K562 treated with DMSO at 1 percent for 4 hours (cell line): Measurements from ENCODE around the gene RPL13A. TPM values are rescaled to one million over a fixed set of nuclear protein-coding genes. Genes with fewer than 3 reads are reported as not detected.

ENCODE experiments used
- total RNA-seq: library from RNA; unstranded; fragments of 300-600 nt; gene quantifications from 2 replicates; pipeline ENCODE4 v1.2.3, GENCODE V29; 2022; ENCODE audit not compliant: insufficient read depth

RPL13A gene
- 9,551 and 10,252 TPM in 2 replicates for total RNA-seq

GRCh38 chr19:49487277-49488045 lies at the start of gene RPL13A:
TSS of gene RPL13A (plus strand) at chr19:49487608. CDS start at chr19:49487630, 22 bp downstream.

GRCh38 chr19:49441210-49441959 lies 46.0 kb upstream of the RPL13A start, which contains the start of gene SLC17A7:
TSS of gene SLC17A7 (minus strand) at chr19:49441527. CDS start at chr19:49441379, 148 bp downstream.

GRCh38 chr19:49451430-49452181 lies 35.8 kb upstream of the RPL13A start, which contains the start of gene PIH1D1:
TSS of gene PIH1D1 (minus strand) at chr19:49451814. CDS start at chr19:49451574, 240 bp downstream.

GRCh38 chr19:49453013-49453756 lies 34.2 kb upstream of the RPL13A start, which contains the start of gene ALDH16A1:
TSS of gene ALDH16A1 (plus strand) at chr19:49453225. CDS start at chr19:49453332, 107 bp downstream.

GRCh38 chr19:49473868-49474541 lies 13.4 kb upstream of the RPL13A start, which contains the start of gene FLT3LG:
TSS of gene FLT3LG (plus strand) at chr19:49474215. CDS start at chr19:49474640, 425 bp downstream.

Other genes starting within 250 kb of the RPL13A start
- 4.4 TPM in 1 of 2 replicates, not detected in the other for gene SLC6A16, start 162.4 kb upstream of the RPL13A start, total RNA-seq
- 17.6 and 20.7 TPM in 2 replicates for gene CD37, start 152.2 kb upstream of the RPL13A start, total RNA-seq
- 15.2 and 18.8 TPM in 2 replicates for gene TEAD2, start 125.2 kb upstream of the RPL13A start, total RNA-seq
- not detected in 2 replicates for gene DKKL1, start 123.7 kb upstream of the RPL13A start, total RNA-seq
- 0.70 and 0.84 TPM in 2 replicates for gene KASH5, start 99.4 kb upstream of the RPL13A start, total RNA-seq
- not detected in 2 replicates for gene PTH2, start 64.2 kb upstream of the RPL13A start, total RNA-seq
- not detected in 2 replicates for gene GFY, start 62.2 kb upstream of the RPL13A start, total RNA-seq
- gene SLC17A7, start 46.1 kb upstream of the RPL13A start, total RNA-seq = 9.3 and 13.4 TPM in 2 replicates
- 160 and 172 TPM in 2 replicates for gene PIH1D1, start 35.8 kb upstream of the RPL13A start, total RNA-seq
- gene ALDH16A1, start 34.4 kb upstream of the RPL13A start, total RNA-seq = 25.7 and 31.3 TPM in 2 replicates
- gene FLT3LG, start 13.4 kb upstream of the RPL13A start, total RNA-seq = 6.9 and 9.0 TPM in 2 replicates
- gene RPS11, start 8.8 kb downstream of the RPL13A start, total RNA-seq = 7,062 and 7,239 TPM in 2 replicates
- gene FCGRT, start 25.1 kb downstream of the RPL13A start, total RNA-seq = 9.0 and 11.5 TPM in 2 replicates
- gene RCN3, start 40.4 kb downstream of the RPL13A start, total RNA-seq = 6.0 and 10.4 TPM in 2 replicates
- gene NOSIP, start 92.9 kb downstream of the RPL13A start, total RNA-seq = 307 and 345 TPM in 2 replicates
- gene PRRG2, start 93.7 kb downstream of the RPL13A start, total RNA-seq = 0.84 TPM in 1 of 2 replicates, not detected in the other
- gene PRR12, start 103.6 kb downstream of the RPL13A start, total RNA-seq = 9.5 and 10.7 TPM in 2 replicates
- gene RRAS, start 152.5 kb downstream of the RPL13A start, total RNA-seq = 12.7 and 23.1 TPM in 2 replicates
- gene SCAF1, start 154.6 kb downstream of the RPL13A start, total RNA-seq = 40.7 and 59.9 TPM in 2 replicates
- gene IRF3, start 178.2 kb downstream of the RPL13A start, total RNA-seq = 84.6 and 91.3 TPM in 2 replicates
- 215 and 249 TPM in 2 replicates for gene BCL2L12, start 178.3 kb downstream of the RPL13A start, total RNA-seq
- gene PRMT1, start 189.7 kb downstream of the RPL13A start, total RNA-seq = 202 and 231 TPM in 2 replicates
- 9.8 and 16.9 TPM in 2 replicates for gene ADM5, start 202.0 kb downstream of the RPL13A start, total RNA-seq
- 2.4 and 5.5 TPM in 2 replicates for gene CPT1C, start 203.5 kb downstream of the RPL13A start, total RNA-seq